Adrenal gland (tissue), 12 donors: ENCODE results near the gene PKP4. TPM values are rescaled to one million over a fixed set of nuclear protein-coding genes. Genes with fewer than 3 reads are reported as not detected.

Experiments
- DNase-seq, 7 donors: peaks; one replicate each; pipeline ENCODE4 v3.0.0-alpha.2; 2019 to 2020
- H3K27ac ChIP-seq, 5 donors: fragments of 200-600 bp; sonication (generic) in 4 of 5; 1 replicate in 3 of 5; 2 replicates in 2 of 5; pipeline versions ENCODE4 v1.5.1 to v1.8.0; 2016 to 2020; ENCODE audit warnings: mild to moderate bottlenecking in 1 of 5
- H3K27me3 ChIP-seq: fragments of 200-600 bp; 2 replicates; pipeline ENCODE4 v1.8.0; 2021
- H3K36me3 ChIP-seq, 2 donors: fragments of 200-600 bp; replicated peaks in 1 of 2; 1 replicate in 1 of 2; 2 replicates in 1 of 2; pipeline versions ENCODE4 v1.5.1 to v1.8.0; 2018 to 2022
- H3K4me1 ChIP-seq, 2 donors: fragments of 200-600 bp; replicated peaks in 1 of 2; 1 replicate in 1 of 2; 2 replicates in 1 of 2; pipeline versions ENCODE4 v1.5.1 to v1.8.0; 2018 to 2021
- H3K4me3 ChIP-seq, 4 donors: fragments of 200-600 bp; sonication (generic) in 3 of 4; one replicate each; pipeline ENCODE4 v1.5.1; 2016 to 2018
- H3K9me3 ChIP-seq, 3 donors: fragments of 200-600 bp; sonication (generic) in 1 of 3; replicated peaks in 1 of 3; 1 replicate in 2 of 3; 2 replicates in 1 of 3; pipeline versions ENCODE4 v1.5.1 to v1.8.0; 2016 to 2021
- CTCF ChIP-seq, 6 experiments: fragments of 450-650 bp in 4 of 6; fragments of 200-600 bp in 2 of 6; sonication (generic) in 1 of 6; IDR thresholded peaks; 1 replicate in 5 of 6; 2 replicates in 1 of 6; pipeline versions ENCODE4 v1.5.1 to v1.8.0; 2016 to 2021; ENCODE audit warnings: antibody characterized with exemption in 6 of 6, mild to moderate bottlenecking in 2 of 6, moderate library complexity in 1 of 6
- POLR2A ChIP-seq, 2 donors: fragments of 450-650 bp; IDR thresholded peaks; one replicate each; pipeline ENCODE4 v1.6.1; 2017; ENCODE audit warnings: antibody characterized with exemption in 2 of 2, mild to moderate bottlenecking in 2 of 2, moderate library complexity in 1 of 2
- WGBS, 4 donors: extraction: QIAGEN DNeasy Blood & Tissue Kit in 2 of 4; methylation state at CpG; one replicate each; pipeline versions ENCODE4 v1.1.5 to v1.1.7; 2013 to 2017; 5-methylcytosine and 5-hydroxymethylcytosine counted together
- intact Hi-C, 2 donors: fragments of 100-400 bp; cut with DNase I; formaldehyde crosslinking; loops; one replicate each; pipeline versions ENCODE4 v1.14.1 to v1.15.0; 2022 to 2023
- polyA plus RNA-seq, 3 donors: library from polyadenylated mRNA; stranded (reverse); fragments of 200-250 nt in 2 of 3; fragments of 350-450 nt in 1 of 3; fragmentation: Illumina TruSeq in 1 of 3; extraction: RNeasy Lipid Tissue Mini Kit (QIAGEN cat#74804) in 1 of 3; gene quantifications; one replicate each; pipeline ENCODE4 v1.2.3, GENCODE V29; 2013 to 2014
- total RNA-seq, 9 donors: library from RNA; depleted of rRNA in 4 of 9; stranded (reverse); fragments of >200 nt in 4 of 9; fragments of 120-200 nt in 1 of 9; fragmentation: NEBNext Ultra II Directional in 1 of 9; extraction: Animal tissue kit (Norgen Biotek cat#: 25700) in 1 of 9; gene quantifications; one replicate each; pipeline versions ENCODE4 v1.1.0 to v1.2.4, GENCODE V29; 2013 to 2023
- donor health status: healthy with polysubstance abuse.
- donor health status: Bipolar disorder and iron deficiency.
- donor health status: DM: yes; HTN: yes; CAD: no.
- donor health status: DM: no; HTN: no; CAD: no.
- donor health status: DM: no; HTN: no; CAD: no.
- donor health status: DM: yes; HTN: yes; CAD: no.

Gene PKP4
- total and polyA plus RNA-seq, 12 donors = 15.6 to 34.9 (median 23.3) TPM

- no peaks in the 10 kb centered on the region for H3K27me3 ChIP-seq
- H3K9me3 ChIP-seq = no peaks in the 10 kb centered on the region
- intact Hi-C loops = no loop called here
- DNase-seq = no peak
- TF ChIP-seq POLR2A (IDR thresholded peaks at IDR 0.05) = no peak
- no peak for TF ChIP-seq CTCF (IDR thresholded peaks at IDR 0.05)
- no peak overlapping the region for H3K27ac ChIP-seq
- H3K4me1 ChIP-seq = no peaks in the 10 kb centered on the region
- no peaks in the 10 kb centered on the region for H3K36me3 ChIP-seq
- WGBS, 4 donors = 86 to 91% (median 89%) methylated on average over 4 of the region's 4 CpGs
- H3K4me3 ChIP-seq = no peak overlapping the region
Measured at GRCh38 chr2:158529379-158530259, 72.9 kb downstream of the PKP4 start.

GRCh38 chr2:158530829-158531228 lies 74.1 kb downstream of the PKP4 start:
- Histone ChIP-seq H3K9me3 (no peaks in the 10 kb centered on the region), H3K4me1 (no peaks in the 10 kb centered on the region), H3K36me3 (no peaks in the 10 kb centered on the region), H3K27me3 (no peaks in the 10 kb centered on the region), H3K4me3 (no peak overlapping the region), H3K27ac (no peak overlapping the region)
- intact Hi-C loops = no loop called here
- no peak for DNase-seq
- TF ChIP-seq CTCF (IDR thresholded peaks at IDR 0.05) (no peak), POLR2A (IDR thresholded peaks at IDR 0.05) (no peak)
- WGBS, 4 donors = 89 to 98% (median 96%) methylated on average over 1 of the region's 1 CpG

- Histone ChIP-seq H3K27ac (no peak overlapping the region), H3K9me3 (no peaks in the 10 kb centered on the region), H3K4me3 (no peak overlapping the region), H3K4me1 (no peaks in the 10 kb centered on the region), H3K36me3 (no peaks in the 10 kb centered on the region), H3K27me3 (no peaks in the 10 kb centered on the region)
- WGBS, 4 donors = 94 to 99% (median 97%) methylated on average over 5 of the region's 5 CpGs
- TF ChIP-seq POLR2A (IDR thresholded peaks at IDR 0.05) (no peak), CTCF (IDR thresholded peaks at IDR 0.05) (no peak)
- DNase-seq = no peak
- intact Hi-C loops = no loop called here
Measured at GRCh38 chr2:158533009-158533408, 76.3 kb downstream of the PKP4 start.

- Histone ChIP-seq H3K9me3 (no peaks in the 10 kb centered on the region), H3K27ac (no peak overlapping the region), H3K36me3 (no peaks in the 10 kb centered on the region), H3K4me3 (no peak overlapping the region), H3K27me3 (no peaks in the 10 kb centered on the region), H3K4me1 (peaks cover 4 to 10% of the 10 kb centered on the region in 2 donors)
- intact Hi-C loops = no loop called here
- DNase-seq = peak in 1 of 7 donors; percentile 17
- 79 to 86% (median 83%) methylated on average over 3 of the region's 3 CpGs for WGBS, 4 donors
- TF ChIP-seq CTCF (IDR thresholded peaks at IDR 0.05) (no peak), POLR2A (IDR thresholded peaks at IDR 0.05) (no peak)
Measured at GRCh38 chr2:158539176-158540005, 82.6 kb downstream of the PKP4 start.
